Mesothelial cell of epicardium (in vitro differentiated cells): ENCODE results near the gene ZC3H7B. TPM values are rescaled to one million over a fixed set of nuclear protein-coding genes. Genes with fewer than 3 reads are reported as not detected.

ENCODE experiments used
- DNase-seq, 2 experiments: peaks; one replicate each; pipeline ENCODE4 v3.0.0; 2021; ENCODE audit warnings: low spot score in 2 of 2; ENCODE audit not compliant: unreplicated experiment in 2 of 2
- H3K27ac Mint-ChIP-seq: 2 replicates; pipeline ENCODE4 v1.8.0; 2021; ENCODE audit warnings: mixed read lengths
- H3K27me3 Mint-ChIP-seq: 2 replicates; pipeline ENCODE4 v1.8.0; 2021; ENCODE audit warnings: low read depth, mixed read lengths
- H3K36me3 Mint-ChIP-seq: 2 replicates; pipeline ENCODE4 v1.8.0; 2021; ENCODE audit warnings: mixed read lengths
- H3K4me1 Mint-ChIP-seq: 2 replicates; pipeline ENCODE4 v1.8.0; 2021; ENCODE audit warnings: mixed read lengths
- H3K4me3 Mint-ChIP-seq: 2 replicates; pipeline ENCODE4 v1.8.0; 2021; ENCODE audit warnings: mild to moderate bottlenecking, moderate library complexity, mixed read lengths
- H3K9me3 Mint-ChIP-seq: 2 replicates; pipeline ENCODE4 v1.8.0; 2021; ENCODE audit warnings: mixed read lengths
- CTCF ChIP-seq: fragments of 200-600 bp; sonication (generic); IDR thresholded peaks from one replicate; pipeline ENCODE4 v1.5.0; 2021; ENCODE audit warnings: antibody characterized with exemption; ENCODE audit not compliant: unreplicated experiment
- total RNA-seq: library from RNA; stranded (reverse); gene quantifications from 3 replicates; pipeline ENCODE4 v1.2.1, GENCODE V29; 2021

ZC3H7B gene
- total RNA-seq, 1 donor from 2014 or later = 85.5 TPM

GRCh38 chr22:41332217-41332939 is 31.1 kb downstream of the ZC3H7B start:
- DNase-seq = no peak
- Mint-ChIP-seq H3K27ac (no peak overlapping the region), H3K9me3 (no peaks in the 10 kb centered on the region), H3K4me3 (no peak overlapping the region), H3K36me3 (peaks cover 42% of the 10 kb centered on the region), H3K4me1 (no peaks in the 10 kb centered on the region), H3K27me3 (no peaks in the 10 kb centered on the region)
- TF ChIP-seq CTCF = no peak

GRCh38 chr22:41333806-41334205 is 32.5 kb downstream of the ZC3H7B start:
- TF ChIP-seq CTCF = no peak
- Mint-ChIP-seq H3K27me3 (no peaks in the 10 kb centered on the region), H3K4me1 (no peaks in the 10 kb centered on the region), H3K27ac (no peak overlapping the region), H3K36me3 (peaks cover 39% of the 10 kb centered on the region), H3K9me3 (no peaks in the 10 kb centered on the region), H3K4me3 (no peak overlapping the region)
- no peak for DNase-seq

GRCh38 chr22:41334215-41334614 is 32.9 kb downstream of the ZC3H7B start:
- no peaks in the 10 kb centered on the region for H3K27me3 Mint-ChIP-seq
- H3K4me3 Mint-ChIP-seq = no peak overlapping the region
- no peak overlapping the region for H3K27ac Mint-ChIP-seq
- peaks cover 39% of the 10 kb centered on the region for H3K36me3 Mint-ChIP-seq
- no peaks in the 10 kb centered on the region for H3K4me1 Mint-ChIP-seq
- H3K9me3 Mint-ChIP-seq = no peaks in the 10 kb centered on the region
- no peak for TF ChIP-seq CTCF
- no peak for DNase-seq

- Mint-ChIP-seq H3K9me3 (no peaks in the 10 kb centered on the region), H3K27me3 (no peaks in the 10 kb centered on the region), H3K27ac (no peak overlapping the region), H3K4me3 (no peak overlapping the region), H3K36me3 (peaks cover 36% of the 10 kb centered on the region), H3K4me1 (no peaks in the 10 kb centered on the region)
- no peak for DNase-seq
- no peak for TF ChIP-seq CTCF
These were observed 33.8 kb downstream of the ZC3H7B start for GRCh38 chr22:41334951-41335635.

GRCh38 chr22:41338614-41339212 is 37.4 kb downstream of the ZC3H7B start:
- H3K9me3 Mint-ChIP-seq = no peaks in the 10 kb centered on the region
- no peaks in the 10 kb centered on the region for H3K27me3 Mint-ChIP-seq
- no peak for DNase-seq
- H3K4me3 Mint-ChIP-seq = no peak overlapping the region
- H3K4me1 Mint-ChIP-seq = no peaks in the 10 kb centered on the region
- H3K27ac Mint-ChIP-seq = no peak overlapping the region
- TF ChIP-seq CTCF = no peak
- H3K36me3 Mint-ChIP-seq = peaks cover 23% of the 10 kb centered on the region
